HFF-Myc (cell line): ENCODE measurements around the gene NTM.

Source experiments
- DNase-seq: peaks from one replicate; pipeline ENCODE4 v3.0.0-alpha.2; 2011; ENCODE audit warnings: low read depth; ENCODE audit errors: extremely low read depth
- H3K4me3 ChIP-seq: replicated peaks from 2 replicates; pipeline ENCODE4 v1.5.1; 2011; ENCODE audit warnings: low read depth, mild to moderate bottlenecking, control low read depth, low read length
- TF ChIP-seq, protein P1 (sequence below): IDR thresholded peaks from 2 replicates; pipeline ENCODE4 v1.5.1; 2012; ENCODE audit warnings: mild to moderate bottlenecking, low read depth, low read length, control low read depth; ENCODE audit errors: missing control alignments

NTM gene

DNA sequence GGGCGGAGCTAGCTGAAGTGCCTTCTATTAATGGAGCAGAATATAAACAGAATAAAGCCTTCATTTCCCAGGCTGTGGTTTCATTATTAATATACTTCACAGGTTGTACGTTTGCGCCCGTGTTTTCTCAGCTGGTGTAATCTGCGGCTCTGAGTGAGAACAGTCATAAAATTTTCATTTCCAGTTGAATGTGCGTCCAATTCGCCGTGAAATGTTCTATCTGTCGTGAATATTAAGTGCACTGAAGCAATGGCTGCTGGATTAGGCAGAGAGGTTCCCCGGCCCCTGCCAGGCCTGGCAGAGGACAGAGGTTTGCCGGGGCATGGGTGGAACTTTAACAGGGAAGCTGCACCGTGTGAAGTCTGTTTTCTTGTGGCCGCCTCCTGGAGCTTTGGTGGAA lies 874.4 kb downstream of the NTM start:
- TF ChIP-seq, protein P1, sequence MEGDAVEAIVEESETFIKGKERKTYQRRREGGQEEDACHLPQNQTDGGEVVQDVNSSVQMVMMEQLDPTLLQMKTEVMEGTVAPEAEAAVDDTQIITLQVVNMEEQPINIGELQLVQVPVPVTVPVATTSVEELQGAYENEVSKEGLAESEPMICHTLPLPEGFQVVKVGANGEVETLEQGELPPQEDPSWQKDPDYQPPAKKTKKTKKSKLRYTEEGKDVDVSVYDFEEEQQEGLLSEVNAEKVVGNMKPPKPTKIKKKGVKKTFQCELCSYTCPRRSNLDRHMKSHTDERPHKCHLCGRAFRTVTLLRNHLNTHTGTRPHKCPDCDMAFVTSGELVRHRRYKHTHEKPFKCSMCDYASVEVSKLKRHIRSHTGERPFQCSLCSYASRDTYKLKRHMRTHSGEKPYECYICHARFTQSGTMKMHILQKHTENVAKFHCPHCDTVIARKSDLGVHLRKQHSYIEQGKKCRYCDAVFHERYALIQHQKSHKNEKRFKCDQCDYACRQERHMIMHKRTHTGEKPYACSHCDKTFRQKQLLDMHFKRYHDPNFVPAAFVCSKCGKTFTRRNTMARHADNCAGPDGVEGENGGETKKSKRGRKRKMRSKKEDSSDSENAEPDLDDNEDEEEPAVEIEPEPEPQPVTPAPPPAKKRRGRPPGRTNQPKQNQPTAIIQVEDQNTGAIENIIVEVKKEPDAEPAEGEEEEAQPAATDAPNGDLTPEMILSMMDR, result no peak
- no peak for DNase-seq
- H3K4me3 ChIP-seq, result no peak overlapping the region

DNA sequence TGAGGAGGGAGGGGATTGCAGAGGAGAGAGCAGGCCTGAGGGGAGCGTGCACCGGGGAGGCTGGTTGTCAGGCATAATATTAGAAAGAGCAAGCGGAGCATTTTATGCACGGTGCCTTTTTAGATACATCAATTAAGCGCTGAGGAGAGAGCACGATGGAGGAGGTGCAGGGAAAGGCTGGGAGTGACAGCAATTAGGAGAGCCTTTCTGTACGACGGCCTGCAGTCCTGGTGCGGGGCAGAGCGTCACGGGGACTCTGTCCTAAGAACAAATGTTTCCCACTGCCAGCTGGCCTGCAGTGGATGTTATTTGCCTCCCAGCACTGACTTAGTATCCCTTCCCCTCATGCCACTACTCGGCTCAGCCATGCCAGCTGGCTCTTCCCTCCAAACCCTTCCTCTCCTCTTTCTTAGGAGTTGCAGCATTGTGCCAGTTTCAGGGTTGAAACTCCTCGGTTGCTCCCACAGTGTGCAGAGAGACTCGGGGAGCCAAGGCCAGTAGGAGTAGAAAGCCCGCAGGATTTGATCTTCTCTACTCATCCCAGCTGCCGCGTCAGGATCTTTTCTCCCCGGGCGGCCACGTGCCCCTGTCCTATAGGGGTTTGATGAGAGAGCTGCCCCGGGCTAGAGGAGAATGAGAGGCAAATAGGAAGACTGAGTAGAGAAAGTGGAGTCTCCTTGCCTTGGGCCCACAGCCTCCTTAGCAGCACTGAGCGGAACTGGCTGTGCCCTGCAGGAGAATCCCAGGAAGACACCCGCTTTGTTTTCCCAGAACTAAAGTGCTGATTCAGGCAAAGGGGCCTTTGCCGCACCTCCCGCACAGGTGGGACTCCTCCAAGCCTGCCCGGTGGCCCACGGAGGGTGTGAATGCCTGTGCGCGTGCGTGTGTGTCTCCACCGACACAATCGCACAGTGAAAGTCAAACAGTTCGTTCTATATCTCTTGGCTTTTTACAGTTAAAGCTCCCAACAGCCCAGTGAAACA lies 875.3 kb downstream of the NTM start:
- DNase-seq, result no peak
- TF ChIP-seq, protein P1, result no peak

DNA sequence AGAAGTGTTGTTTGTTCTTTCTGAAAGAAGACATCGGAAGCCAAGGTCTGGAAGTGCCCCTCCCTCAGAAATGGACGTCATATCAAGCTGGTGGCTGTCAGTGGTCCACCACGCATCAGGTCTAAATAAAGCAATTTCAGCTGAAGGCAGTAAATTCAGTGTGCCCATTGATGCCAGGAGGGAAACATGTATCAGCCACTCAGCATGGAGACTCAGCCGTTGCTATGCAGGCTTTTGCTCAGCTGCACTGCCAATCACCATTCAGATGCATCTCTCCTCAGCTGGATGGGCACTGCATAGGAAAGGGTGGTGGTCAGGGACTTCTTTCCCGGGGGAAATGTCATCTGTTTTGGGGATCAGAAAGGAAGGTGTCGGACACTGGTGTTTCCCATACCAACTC lies 878.2 kb downstream of the NTM start:
- DNase-seq, result no peak
- H3K4me3 ChIP-seq, result no peak overlapping the region
- TF ChIP-seq, protein P1, result no peak

More for the DNA sequence above, 875.3 kb downstream of the NTM start:
- H3K4me3 ChIP-seq, result no peak overlapping the region

DNA sequence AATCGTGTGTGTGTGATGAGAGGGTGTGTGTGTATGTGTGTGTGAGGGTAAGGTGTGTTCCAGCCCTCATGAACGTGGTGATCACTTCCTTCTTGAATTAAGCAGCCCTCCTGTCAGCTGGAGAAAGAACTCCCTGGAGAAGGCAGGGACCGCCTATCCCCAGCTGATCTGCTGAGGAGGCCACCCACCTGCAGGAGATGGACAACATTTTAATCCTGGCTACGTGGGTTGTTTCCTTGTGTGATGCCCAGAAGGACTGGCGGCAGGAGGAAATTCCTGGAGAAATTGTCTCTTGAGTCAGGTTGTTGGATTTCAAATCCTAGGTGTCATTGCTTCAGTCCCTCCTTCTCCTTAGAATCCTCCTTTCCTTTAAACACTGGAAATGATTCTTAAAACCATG lies 878.8 kb downstream of the NTM start:
- H3K4me3 ChIP-seq, result no peak overlapping the region
- no peak for DNase-seq
- TF ChIP-seq, protein P1, result no peak

DNA sequence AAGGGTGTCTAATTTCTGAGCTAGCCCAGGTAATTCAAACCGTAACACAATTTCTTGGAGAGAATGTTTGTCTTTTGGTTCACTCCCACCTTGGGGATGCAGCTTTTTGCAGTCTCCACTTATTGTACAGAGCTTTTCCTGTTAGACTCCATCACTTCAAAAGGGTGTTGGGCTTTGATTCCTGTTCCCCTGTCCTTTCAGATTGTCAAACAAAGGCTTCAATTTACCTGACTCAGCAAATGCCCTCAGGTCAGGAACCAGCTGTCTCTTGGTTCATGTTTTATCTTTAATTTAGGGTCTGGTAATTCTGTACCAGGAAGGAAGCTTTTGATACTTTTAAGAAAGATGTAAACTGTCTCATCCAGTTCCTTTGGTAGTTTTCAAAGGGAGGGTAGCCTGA lies 880.6 kb downstream of the NTM start:
- TF ChIP-seq, protein P1, result no peak
- no peak for DNase-seq

DNA sequence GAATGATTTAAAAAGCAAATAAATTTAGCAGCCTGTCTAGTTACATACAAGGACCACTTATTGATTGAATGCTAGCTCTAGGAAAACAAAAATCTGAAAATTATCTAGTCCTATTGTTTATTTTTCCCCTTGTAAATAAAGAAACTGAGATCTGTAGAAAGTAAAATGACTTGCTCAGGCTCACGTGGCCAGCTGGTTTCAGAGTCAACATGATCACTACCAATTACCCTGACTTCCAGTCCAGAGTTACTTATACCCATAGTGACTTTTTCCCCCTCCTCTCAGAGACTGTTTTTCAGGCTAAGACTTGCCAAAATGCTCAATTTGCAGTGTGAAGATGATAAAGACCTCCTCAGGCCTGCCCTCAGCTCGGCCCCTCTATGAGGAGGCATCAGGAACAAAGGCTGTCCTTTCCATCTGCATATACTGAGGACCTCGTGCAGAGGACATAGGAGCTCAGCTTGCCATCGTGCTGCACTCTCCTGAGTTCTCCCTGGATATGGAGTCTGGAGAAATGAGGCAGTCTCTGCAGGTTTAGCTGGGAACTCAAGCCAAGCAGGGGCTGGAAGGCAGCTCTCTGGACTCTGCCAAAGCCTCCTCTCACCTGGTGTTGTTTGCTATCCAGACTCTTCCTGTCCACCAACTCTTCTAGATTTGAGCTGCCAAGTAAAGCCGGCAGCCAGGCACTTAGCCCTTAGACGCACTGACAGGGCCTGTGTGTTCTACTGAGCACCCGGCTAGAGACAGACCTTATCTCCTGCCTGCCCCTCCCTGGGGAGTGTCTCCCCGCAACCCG lies 883.3 kb downstream of the NTM start:
- no peak overlapping the region for H3K4me3 ChIP-seq
- no peak for DNase-seq
- TF ChIP-seq, protein P1, result no peak

More for the DNA sequence above, 880.6 kb downstream of the NTM start:
- H3K4me3 ChIP-seq, result no peak overlapping the region
